GM23338 (cell line): ENCODE measurements around the gene KRT9. TPM values are rescaled to one million over a fixed set of nuclear protein-coding genes. Genes with fewer than 3 reads are reported as not detected.

ENCODE experiments used
- ATAC-seq: fragments of 200-7000 bp; cut with Tn5 transposase; 3 replicates; pipeline ENCODE4 v1.9.1; 2020
- DNase-seq: peaks from one replicate; pipeline ENCODE4 v3.0.0-alpha.2; 2015; ENCODE audit warnings: low spot score
- H2AFZ ChIP-seq: fragments of 200-600 bp; sonication (generic); 2 replicates; pipeline ENCODE4 v1.8.0; 2016; ENCODE audit warnings: antibody characterized with exemption, mild to moderate bottlenecking, moderate library complexity
- H3F3A ChIP-seq: fragments of 200-600 bp; sonication (generic); replicated peaks from 2 replicates; pipeline ENCODE4 v1.8.0; 2017; ENCODE audit warnings: antibody characterized with exemption, mixed run types, low read depth
- H3K27ac ChIP-seq: fragments of 200-600 bp; sonication (generic); 2 replicates; pipeline ENCODE4 v1.6.1; 2016; ENCODE audit warnings: low read depth
- H3K27me3 ChIP-seq: fragments of 200-600 bp; sonication (generic); 2 replicates; pipeline ENCODE4 v1.8.0; 2016; ENCODE audit warnings: mild to moderate bottlenecking, mixed run types, moderate library complexity; ENCODE audit not compliant: insufficient read depth
- H3K36me3 ChIP-seq: fragments of 200-600 bp; sonication (generic); 2 replicates; pipeline ENCODE4 v1.8.0; 2016; ENCODE audit warnings: mild to moderate bottlenecking; ENCODE audit not compliant: insufficient read depth
- H3K4me1 ChIP-seq: fragments of 200-600 bp; sonication (generic); 2 replicates; pipeline ENCODE4 v1.8.0; 2016; ENCODE audit warnings: mild to moderate bottlenecking, moderate library complexity; ENCODE audit not compliant: insufficient read depth
- H3K4me2 ChIP-seq: fragments of 200-600 bp; sonication (generic); 2 replicates; pipeline ENCODE4 v1.7.1; 2017; ENCODE audit warnings: mixed run types
- H3K4me3 ChIP-seq: fragments of 200-600 bp; sonication (generic); 2 replicates; pipeline ENCODE4 v1.6.1; 2016; ENCODE audit warnings: mixed run types
- H3K79me2 ChIP-seq: fragments of 200-600 bp; sonication (generic); replicated peaks from 2 replicates; pipeline ENCODE4 v1.8.0; 2017; ENCODE audit warnings: mild to moderate bottlenecking; ENCODE audit not compliant: insufficient read depth
- H3K9me2 ChIP-seq: fragments of 200-600 bp; sonication (generic); 2 replicates; pipeline ENCODE4 v1.8.0; 2017; ENCODE audit not compliant: insufficient read depth
- H4K20me1 ChIP-seq: fragments of 200-600 bp; sonication (generic); replicated peaks from 2 replicates; pipeline ENCODE4 v1.8.0; 2017; ENCODE audit warnings: mild to moderate bottlenecking; ENCODE audit not compliant: insufficient read depth
- H3K27ac Mint-ChIP-seq: 2 replicates; pipeline ENCODE4 v1.8.0; 2020; ENCODE audit warnings: inconsistent platforms, mild to moderate bottlenecking, moderate library complexity, mixed read lengths
- H3K27me3 Mint-ChIP-seq: 3 replicates; pipeline ENCODE4 v1.8.0; 2022; ENCODE audit warnings: low read depth, mild to moderate bottlenecking, moderate library complexity, mixed read lengths, inconsistent platforms; ENCODE audit not compliant: insufficient read depth, poor library complexity
- H3K36me3 Mint-ChIP-seq: 3 replicates; pipeline ENCODE4 v1.8.0; 2021; ENCODE audit warnings: low read depth, mild to moderate bottlenecking, inconsistent platforms, moderate library complexity, mixed read lengths
- H3K4me1 Mint-ChIP-seq: 3 replicates; pipeline ENCODE4 v1.8.0; 2020; ENCODE audit warnings: mild to moderate bottlenecking, inconsistent platforms, mixed read lengths
- H3K4me3 Mint-ChIP-seq: 3 replicates; pipeline ENCODE4 v1.8.0; 2021; ENCODE audit warnings: moderate library complexity, mild to moderate bottlenecking, inconsistent platforms, mixed read lengths
- H3K9me3 Mint-ChIP-seq: 3 replicates; pipeline ENCODE4 v1.8.0; 2020; ENCODE audit warnings: moderate library complexity, mild to moderate bottlenecking, inconsistent platforms, mixed read lengths
- CREB1 ChIP-seq: fragments of 250-450 bp; sonication (Bioruptor Pico); IDR thresholded peaks from 2 replicates; pipeline ENCODE4 v1.5.0; 2020; ENCODE audit warnings: low read depth, mild to moderate bottlenecking, moderate library complexity
- POLR2AphosphoS5 ChIP-seq: IDR thresholded peaks from 2 replicates; pipeline ENCODE4 v1.6.1; 2016; ENCODE audit warnings: antibody characterized with exemption, low read depth
- REST ChIP-seq: IDR thresholded peaks from one replicate; pipeline ENCODE4 v1.6.1; 2018; ENCODE audit warnings: antibody characterized with exemption; ENCODE audit not compliant: unreplicated experiment
- STAT1 ChIP-seq: IDR thresholded peaks from one replicate; pipeline ENCODE4 v1.6.1; 2016; ENCODE audit warnings: antibody characterized with exemption; ENCODE audit not compliant: unreplicated experiment
- polyA plus RNA-seq: library from polyadenylated mRNA; unstranded; fragments of >200 nt; fragmentation: Nextera tagmentation; extraction: Ambion mirVana; gene quantifications from 2 replicates; pipeline ENCODE4 v1.2.1, GENCODE V29; 2016
- total RNA-seq: library from RNA; depleted of rRNA; stranded (reverse); fragments of >200 nt; shearing (Covaris generic); gene quantifications from 2 replicates; pipeline ENCODE4 v1.2.3, GENCODE V29; 2014
- TF ChIP-seq, protein P1 (sequence below): fragments of 250-450 bp; sonication (Bioruptor Pico); IDR thresholded peaks from 2 replicates; pipeline ENCODE4 v1.5.0; 2020; ENCODE audit warnings: mild to moderate bottlenecking, moderate library complexity
- TF ChIP-seq, protein P2 (sequence below): IDR thresholded peaks from 2 replicates; pipeline ENCODE4 v1.6.1; 2016; ENCODE audit warnings: antibody characterized with exemption

Gene KRT9
- total and polyA plus RNA-seq, 2 experiments from 2014 or later: not detected

- TF ChIP-seq, protein P1, sequence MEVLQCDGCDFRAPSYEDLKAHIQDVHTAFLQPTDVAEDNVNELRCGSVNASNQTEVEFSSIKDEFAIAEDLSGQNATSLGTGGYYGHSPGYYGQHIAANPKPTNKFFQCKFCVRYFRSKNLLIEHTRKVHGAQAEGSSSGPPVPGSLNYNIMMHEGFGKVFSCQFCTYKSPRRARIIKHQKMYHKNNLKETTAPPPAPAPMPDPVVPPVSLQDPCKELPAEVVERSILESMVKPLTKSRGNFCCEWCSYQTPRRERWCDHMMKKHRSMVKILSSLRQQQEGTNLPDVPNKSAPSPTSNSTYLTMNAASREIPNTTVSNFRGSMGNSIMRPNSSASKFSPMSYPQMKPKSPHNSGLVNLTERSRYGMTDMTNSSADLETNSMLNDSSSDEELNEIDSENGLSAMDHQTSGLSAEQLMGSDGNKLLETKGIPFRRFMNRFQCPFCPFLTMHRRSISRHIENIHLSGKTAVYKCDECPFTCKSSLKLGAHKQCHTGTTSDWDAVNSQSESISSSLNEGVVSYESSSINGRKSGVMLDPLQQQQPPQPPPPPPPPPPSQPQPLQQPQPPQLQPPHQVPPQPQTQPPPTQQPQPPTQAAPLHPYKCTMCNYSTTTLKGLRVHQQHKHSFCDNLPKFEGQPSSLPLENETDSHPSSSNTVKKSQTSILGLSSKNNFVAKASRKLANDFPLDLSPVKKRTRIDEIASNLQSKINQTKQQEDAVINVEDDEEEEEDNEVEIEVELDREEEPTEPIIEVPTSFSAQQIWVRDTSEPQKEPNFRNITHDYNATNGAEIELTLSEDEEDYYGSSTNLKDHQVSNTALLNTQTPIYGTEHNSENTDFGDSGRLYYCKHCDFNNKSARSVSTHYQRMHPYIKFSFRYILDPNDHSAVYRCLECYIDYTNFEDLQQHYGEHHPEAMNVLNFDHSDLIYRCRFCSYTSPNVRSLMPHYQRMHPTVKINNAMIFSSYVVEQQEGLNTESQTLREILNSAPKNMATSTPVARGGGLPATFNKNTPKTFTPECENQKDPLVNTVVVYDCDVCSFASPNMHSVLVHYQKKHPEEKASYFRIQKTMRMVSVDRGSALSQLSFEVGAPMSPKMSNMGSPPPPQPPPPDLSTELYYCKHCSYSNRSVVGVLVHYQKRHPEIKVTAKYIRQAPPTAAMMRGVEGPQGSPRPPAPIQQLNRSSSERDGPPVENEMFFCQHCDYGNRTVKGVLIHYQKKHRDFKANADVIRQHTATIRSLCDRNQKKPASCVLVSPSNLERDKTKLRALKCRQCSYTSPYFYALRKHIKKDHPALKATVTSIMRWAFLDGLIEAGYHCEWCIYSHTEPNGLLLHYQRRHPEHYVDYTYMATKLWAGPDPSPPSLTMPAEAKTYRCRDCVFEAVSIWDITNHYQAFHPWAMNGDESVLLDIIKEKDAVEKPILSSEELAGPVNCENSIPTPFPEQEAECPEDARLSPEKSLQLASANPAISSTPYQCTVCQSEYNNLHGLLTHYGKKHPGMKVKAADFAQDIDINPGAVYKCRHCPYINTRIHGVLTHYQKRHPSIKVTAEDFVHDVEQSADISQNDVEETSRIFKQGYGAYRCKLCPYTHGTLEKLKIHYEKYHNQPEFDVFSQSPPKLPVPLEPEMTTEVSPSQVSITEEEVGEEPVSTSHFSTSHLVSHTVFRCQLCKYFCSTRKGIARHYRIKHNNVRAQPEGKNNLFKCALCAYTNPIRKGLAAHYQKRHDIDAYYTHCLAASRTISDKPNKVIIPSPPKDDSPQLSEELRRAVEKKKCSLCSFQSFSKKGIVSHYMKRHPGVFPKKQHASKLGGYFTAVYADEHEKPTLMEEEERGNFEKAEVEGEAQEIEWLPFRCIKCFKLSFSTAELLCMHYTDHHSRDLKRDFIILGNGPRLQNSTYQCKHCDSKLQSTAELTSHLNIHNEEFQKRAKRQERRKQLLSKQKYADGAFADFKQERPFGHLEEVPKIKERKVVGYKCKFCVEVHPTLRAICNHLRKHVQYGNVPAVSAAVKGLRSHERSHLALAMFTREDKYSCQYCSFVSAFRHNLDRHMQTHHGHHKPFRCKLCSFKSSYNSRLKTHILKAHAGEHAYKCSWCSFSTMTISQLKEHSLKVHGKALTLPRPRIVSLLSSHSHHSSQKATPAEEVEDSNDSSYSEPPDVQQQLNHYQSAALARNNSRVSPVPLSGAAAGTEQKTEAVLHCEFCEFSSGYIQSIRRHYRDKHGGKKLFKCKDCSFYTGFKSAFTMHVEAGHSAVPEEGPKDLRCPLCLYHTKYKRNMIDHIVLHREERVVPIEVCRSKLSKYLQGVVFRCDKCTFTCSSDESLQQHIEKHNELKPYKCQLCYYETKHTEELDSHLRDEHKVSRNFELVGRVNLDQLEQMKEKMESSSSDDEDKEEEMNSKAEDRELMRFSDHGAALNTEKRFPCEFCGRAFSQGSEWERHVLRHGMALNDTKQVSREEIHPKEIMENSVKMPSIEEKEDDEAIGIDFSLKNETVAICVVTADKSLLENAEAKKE (CRISPR knock-in tag): no peak
These were observed 25.9 kb downstream of the KRT9 start (continued) for GRCh38 chr17:41545829-41546410.

DNA sequence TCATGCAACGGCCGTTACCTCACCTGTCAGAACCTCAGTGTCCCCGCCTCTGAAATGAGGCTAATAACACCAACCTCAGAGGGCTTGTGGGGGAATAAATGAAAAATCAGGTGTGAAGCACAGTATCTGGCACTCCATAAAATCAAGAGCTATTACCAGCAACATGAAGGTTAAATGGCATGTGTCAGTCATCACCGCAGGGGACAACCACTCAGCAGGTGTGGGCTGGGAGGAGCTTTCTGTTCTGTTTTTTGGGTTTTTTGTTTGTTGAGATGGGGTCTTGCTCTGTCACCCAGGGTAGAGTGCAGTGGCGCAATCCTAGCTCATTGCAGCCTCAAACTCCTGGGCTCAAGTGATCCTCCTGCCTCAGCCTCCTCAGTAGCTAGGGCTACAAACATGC, 26.9 kb downstream of the KRT9 start:
- no peak for DNase-seq
- H3K9me3 Mint-ChIP-seq: peaks cover 7% of the 10 kb centered on the region
- no peak for TF ChIP-seq STAT1
- H3K27ac Mint-ChIP-seq: no peak overlapping the region
- H3K36me3 ChIP-seq: no peaks in the 10 kb centered on the region
- H3K4me2 ChIP-seq: 0 out of 2 replicates have a peak overlapping the region, but pooled peaks have one; percentile 26
- no peaks in the 10 kb centered on the region for H3F3A ChIP-seq
- no peaks in the 10 kb centered on the region for H3K79me2 ChIP-seq
- ATAC-seq: no peak
- no peak overlapping the region for H3K4me3 ChIP-seq
- H3K27me3 ChIP-seq: no peaks in the 10 kb centered on the region
- H3K4me3 Mint-ChIP-seq: no peak overlapping the region
- no peaks in the 10 kb centered on the region for H3K9me2 ChIP-seq
- peaks cover 16% of the 10 kb centered on the region for H3K4me1 ChIP-seq
- H4K20me1 ChIP-seq: no peaks in the 10 kb centered on the region
- peaks cover 33% of the 10 kb centered on the region for H3K4me1 Mint-ChIP-seq
- no peak overlapping the region for H3K27ac ChIP-seq
- peak overlapping the region; percentile 89 for H2AFZ ChIP-seq
- H3K27me3 Mint-ChIP-seq: peaks cover 24% of the 10 kb centered on the region
- no peaks in the 10 kb centered on the region for H3K36me3 Mint-ChIP-seq

DNA sequence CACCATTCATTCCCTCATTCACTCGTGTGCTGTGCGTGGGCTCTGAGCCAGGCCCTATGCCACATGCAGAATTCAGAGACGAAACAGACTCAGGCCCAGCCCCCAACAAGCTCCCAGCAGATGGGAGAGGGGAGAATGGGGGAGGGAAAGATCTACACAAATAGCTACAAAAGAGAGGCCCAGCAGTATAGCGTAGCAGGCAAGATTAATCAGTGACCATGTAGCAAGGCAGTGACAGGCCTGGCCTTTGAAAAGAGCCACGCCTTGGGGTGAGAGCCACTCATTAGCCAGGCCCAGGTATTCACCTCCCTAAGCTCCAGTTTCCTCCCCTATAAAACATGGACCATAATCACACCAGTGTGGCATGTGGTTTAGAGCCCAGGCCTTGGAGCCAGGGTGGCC, 27.4 kb downstream of the KRT9 start:
- peaks cover 32% of the 10 kb centered on the region for H3K4me1 Mint-ChIP-seq
- Histone ChIP-seq H3K4me2 (0 out of 2 replicates have a peak overlapping the region, but pooled peaks have one; percentile 26), H3F3A (no peaks in the 10 kb centered on the region), H3K36me3 (no peaks in the 10 kb centered on the region), H3K79me2 (no peaks in the 10 kb centered on the region), H3K4me3 (no peak overlapping the region), H3K4me1 (peaks cover 16% of the 10 kb centered on the region), H3K27ac (no peak overlapping the region), H3K9me2 (no peaks in the 10 kb centered on the region), H4K20me1 (no peaks in the 10 kb centered on the region), H3K27me3 (no peaks in the 10 kb centered on the region), H2AFZ (peak overlapping the region; percentile 89)
- no peaks in the 10 kb centered on the region for H3K36me3 Mint-ChIP-seq
- H3K9me3 Mint-ChIP-seq: peaks cover 7% of the 10 kb centered on the region
- DNase-seq (no peak), ATAC-seq (no peak; the same call in 2 of the 3 replicates)
- peaks cover 22% of the 10 kb centered on the region for H3K27me3 Mint-ChIP-seq
- H3K4me3 Mint-ChIP-seq: no peak overlapping the region
- H3K27ac Mint-ChIP-seq: peak overlapping the region; percentile 56; the same call in 1 of the 2 replicates
- TF ChIP-seq, protein P2, sequence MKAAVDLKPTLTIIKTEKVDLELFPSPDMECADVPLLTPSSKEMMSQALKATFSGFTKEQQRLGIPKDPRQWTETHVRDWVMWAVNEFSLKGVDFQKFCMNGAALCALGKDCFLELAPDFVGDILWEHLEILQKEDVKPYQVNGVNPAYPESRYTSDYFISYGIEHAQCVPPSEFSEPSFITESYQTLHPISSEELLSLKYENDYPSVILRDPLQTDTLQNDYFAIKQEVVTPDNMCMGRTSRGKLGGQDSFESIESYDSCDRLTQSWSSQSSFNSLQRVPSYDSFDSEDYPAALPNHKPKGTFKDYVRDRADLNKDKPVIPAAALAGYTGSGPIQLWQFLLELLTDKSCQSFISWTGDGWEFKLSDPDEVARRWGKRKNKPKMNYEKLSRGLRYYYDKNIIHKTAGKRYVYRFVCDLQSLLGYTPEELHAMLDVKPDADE: no peak
- TF ChIP-seq POLR2AphosphoS5 (no peak), CREB1 (CRISPR knock-in tag) (no peak), REST (no peak), STAT1 (no peak)
